Measurements from ENCODE around the gene ACVR2A.

ACVR2A gene

DNA sequence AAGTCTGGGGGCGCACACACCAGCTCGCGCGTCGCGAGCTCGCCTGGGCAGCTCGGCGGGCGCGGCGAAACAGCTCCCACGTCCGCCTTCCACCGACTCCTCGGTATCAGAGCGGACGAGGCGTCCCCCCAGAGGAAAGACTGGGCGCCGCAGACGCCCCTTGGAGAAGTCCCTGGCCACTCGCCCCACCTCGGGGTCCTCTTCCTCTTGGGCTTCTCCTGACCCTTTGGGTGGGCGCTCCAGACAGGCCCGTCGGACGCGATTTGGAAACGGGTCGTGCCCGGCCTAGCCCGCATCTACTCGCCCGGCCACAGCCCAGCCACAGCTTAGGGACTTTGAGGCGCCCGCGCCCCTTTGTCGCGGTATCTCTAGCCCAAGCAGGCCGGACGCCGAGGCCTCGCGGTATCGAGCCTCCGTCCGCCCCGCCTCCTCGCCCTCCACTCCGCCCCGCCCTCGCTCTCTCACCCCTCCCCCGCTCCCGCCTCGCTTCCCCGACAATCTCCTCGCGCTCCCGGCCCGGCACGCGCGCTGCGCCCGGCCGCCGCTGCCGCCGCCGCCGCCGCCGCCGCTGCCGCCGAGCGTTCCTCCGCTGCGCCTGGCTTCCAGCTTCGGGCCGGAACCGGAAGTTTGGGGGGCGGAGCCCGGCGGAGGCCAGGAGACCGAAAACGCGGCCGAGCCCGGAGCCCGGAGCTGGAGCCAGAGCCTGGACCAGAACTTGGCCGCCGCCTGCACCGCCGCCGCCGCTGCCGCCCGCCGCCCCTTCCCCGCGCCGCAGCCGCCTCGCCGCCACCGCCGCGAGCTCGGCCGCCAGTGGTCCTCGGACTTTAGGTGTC, 749 bp upstream of the ACVR2A start:
- DNase-seq (ENCODE audit: low spot score), result peak; percentile 93
- peak overlapping the region; percentile 82 for H3K4me3 ChIP-seq
- TF ChIP-seq, protein P1, sequence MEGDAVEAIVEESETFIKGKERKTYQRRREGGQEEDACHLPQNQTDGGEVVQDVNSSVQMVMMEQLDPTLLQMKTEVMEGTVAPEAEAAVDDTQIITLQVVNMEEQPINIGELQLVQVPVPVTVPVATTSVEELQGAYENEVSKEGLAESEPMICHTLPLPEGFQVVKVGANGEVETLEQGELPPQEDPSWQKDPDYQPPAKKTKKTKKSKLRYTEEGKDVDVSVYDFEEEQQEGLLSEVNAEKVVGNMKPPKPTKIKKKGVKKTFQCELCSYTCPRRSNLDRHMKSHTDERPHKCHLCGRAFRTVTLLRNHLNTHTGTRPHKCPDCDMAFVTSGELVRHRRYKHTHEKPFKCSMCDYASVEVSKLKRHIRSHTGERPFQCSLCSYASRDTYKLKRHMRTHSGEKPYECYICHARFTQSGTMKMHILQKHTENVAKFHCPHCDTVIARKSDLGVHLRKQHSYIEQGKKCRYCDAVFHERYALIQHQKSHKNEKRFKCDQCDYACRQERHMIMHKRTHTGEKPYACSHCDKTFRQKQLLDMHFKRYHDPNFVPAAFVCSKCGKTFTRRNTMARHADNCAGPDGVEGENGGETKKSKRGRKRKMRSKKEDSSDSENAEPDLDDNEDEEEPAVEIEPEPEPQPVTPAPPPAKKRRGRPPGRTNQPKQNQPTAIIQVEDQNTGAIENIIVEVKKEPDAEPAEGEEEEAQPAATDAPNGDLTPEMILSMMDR (IDR thresholded peaks at IDR 0.05), result no peak

DNA sequence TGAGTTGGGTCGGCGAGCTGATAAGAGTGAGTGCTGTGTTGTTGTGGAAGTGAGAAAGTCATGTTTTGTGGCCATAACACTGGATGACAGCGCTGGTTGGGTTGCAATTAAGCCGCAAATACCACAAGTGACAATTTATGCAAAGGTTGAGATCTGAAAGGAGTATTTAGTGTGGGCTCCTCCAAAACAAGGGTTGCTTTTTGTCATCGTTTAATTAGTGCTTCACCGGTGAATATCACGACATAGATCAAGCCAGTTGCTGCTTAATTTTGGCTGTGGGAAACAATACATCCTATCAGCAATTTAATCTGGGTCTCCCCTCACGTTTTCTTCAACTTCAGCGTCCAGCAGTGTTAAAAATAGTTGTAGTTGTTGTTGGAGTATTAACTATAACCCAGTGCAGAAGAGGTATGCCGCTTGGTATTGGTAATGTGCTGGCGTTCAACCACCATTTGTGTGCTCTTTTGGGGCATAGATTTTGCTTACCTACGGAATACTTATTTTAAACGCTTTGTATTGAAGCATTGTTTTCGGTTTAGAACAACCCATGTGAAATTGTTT, 662 bp downstream of the ACVR2A start:
- TF ChIP-seq, protein P1 (IDR thresholded peaks at IDR 0.05), result no peak
- Histone ChIP-seq H3K4me3 (peak overlapping the region; percentile 82), H3K27ac (peak overlapping the region in 1 of 2 donors; percentile 97)
- no peak for DNase-seq (ENCODE audit: low spot score)

More for the DNA sequence above, 749 bp upstream of the ACVR2A start:
- peak overlapping the region; percentile 97 to 98 for H3K27ac ChIP-seq

DNA sequence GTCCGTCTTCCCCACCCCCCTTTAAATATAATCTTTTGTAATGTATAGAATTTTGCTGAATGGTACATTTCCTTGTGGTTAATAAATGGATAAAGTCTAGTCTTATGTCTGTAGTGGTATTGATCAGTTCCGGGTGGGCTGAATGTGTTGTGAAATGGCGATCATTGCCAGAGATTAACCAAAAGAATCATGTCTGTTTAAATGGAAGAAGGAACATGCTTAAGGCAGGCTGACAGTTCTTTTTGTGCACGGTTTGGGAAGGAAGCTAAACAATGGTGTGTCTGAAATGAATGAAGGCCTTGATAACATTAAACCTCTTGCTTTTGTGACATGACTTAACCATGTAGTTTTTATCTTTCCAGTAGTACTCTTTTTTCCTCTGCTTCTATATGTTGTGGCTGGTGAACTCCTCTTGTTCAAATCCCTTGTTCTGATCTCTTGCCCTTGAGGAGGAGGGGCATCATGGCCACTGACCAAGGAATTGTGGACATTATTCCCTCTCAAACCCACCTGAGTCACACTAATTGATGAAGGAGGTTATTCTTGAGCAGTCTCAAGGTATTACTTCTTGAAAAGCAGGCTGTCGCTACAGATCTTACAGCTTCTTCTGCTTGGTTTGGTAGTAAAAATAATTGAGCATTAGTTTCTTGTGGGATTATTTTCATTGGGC, 1.7 kb downstream of the ACVR2A start:
- peak overlapping the region; percentile 82 for H3K4me3 ChIP-seq
- DNase-seq (ENCODE audit: low spot score), result no peak
- no peak overlapping the region for H3K27ac ChIP-seq
- TF ChIP-seq, protein P1 (IDR thresholded peaks at IDR 0.05), result no peak

DNA sequence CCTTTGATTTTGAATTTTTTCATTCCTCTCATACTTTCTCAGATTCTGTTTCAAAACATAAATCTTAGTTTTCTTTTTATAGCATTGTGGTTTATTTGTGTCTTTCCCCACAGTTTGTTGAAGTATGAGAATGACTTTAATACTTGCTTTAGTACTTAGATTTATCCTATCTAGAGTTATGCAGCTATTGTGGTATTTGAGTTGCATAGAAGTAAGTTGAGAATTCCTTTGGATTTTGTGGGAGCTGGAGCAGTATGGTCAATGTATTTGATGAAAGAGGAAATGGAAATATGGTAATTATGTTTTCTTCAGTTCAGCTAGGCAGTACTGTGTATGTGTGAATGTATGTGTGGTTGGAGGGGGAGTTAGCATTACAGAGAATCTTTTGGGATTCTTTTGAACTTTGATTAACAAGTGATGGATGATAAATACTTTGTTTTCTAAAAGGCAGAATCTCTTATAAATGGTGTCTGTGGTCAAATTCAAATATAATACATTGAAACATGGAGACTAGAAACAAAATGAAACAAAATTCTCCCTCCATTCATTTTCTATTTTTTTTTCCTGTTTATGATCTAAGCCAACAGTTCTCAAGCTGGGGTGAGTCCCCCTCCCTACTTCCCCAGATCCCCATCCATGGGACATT, 3.0 kb downstream of the ACVR2A start:
- no peak overlapping the region for H3K4me3 ChIP-seq

DNA sequence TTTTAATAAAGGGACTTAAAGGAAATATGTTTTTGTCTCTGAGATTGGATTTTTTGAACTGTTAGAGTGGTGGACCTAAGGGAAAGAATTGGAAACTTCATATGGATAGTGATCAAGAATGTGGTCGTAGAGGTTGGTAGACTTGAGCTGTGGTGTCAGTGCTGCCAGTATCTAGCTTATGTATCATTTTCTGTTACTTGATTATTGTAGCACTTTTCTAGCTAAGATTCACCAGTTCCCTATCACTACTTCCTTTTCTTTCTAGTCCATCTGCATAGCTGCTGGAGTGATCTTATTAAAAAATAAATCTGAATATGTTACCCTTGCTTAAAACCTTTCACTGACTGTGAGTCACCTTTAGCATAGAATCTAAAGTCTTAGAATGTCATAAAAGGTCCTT, 6.0 kb downstream of the ACVR2A start:
- DNase-seq (ENCODE audit: low spot score), result no peak
- H3K27ac ChIP-seq, result no peak overlapping the region
- no peak overlapping the region for H3K4me3 ChIP-seq
- TF ChIP-seq, protein P1 (IDR thresholded peaks at IDR 0.05), result no peak

More for the DNA sequence above, 3.0 kb downstream of the ACVR2A start:
- DNase-seq (ENCODE audit: low spot score), result no peak
- H3K27ac ChIP-seq, result no peak overlapping the region
- TF ChIP-seq, protein P1 (IDR thresholded peaks at IDR 0.05), result no peak

GRCh38 chr2:147851244-147851930, 6.6 kb downstream of the ACVR2A start:
- TF ChIP-seq, protein P1 (IDR thresholded peaks at IDR 0.05), result no peak
- no peak for DNase-seq (ENCODE audit: low spot score)
- no peak overlapping the region for H3K4me3 ChIP-seq
- no peak overlapping the region for H3K27ac ChIP-seq

Data from coronary artery (tissue), 2 donors.